B cell (primary cell): ENCODE data around the gene MFAP2. TPM values are rescaled to one million over a fixed set of nuclear protein-coding genes. Genes with fewer than 3 reads are reported as not detected.

Source experiments
- ATAC-seq: fragments of 200-7000 bp; cut with Tn5 transposase; one replicate; pipeline ENCODE4 v1.10.0; 2021; ENCODE audit warnings: low read depth, mild to moderate bottlenecking, moderate number of reproducible peaks, moderate library complexity
- CTCF ChIA-PET: fragments of 350-600 bp; sonication (Branson Sonifier 250); formaldehyde crosslinking; loops from one replicate; lab custom pipeline; 2021; ENCODE audit warnings: antibody characterized with exemption, inconsistent platforms; lab: Charles Lee
- POLR2A ChIA-PET: fragments of 350-600 bp; sonication (Branson Sonifier 250); formaldehyde crosslinking; loops from one replicate; lab custom pipeline; 2021; ENCODE audit warnings: antibody characterized with exemption; lab: Charles Lee
- DNase-seq: peaks from one replicate; pipeline ENCODE4 v3.0.0; 2013
- H2AFZ ChIP-seq: 2 replicates; pipeline ENCODE4 v1.6.1; 2012; ENCODE audit warnings: mild to moderate bottlenecking, low read depth, low read length; ENCODE audit not compliant: insufficient read depth, poor library complexity, severe bottlenecking
- H3K27ac ChIP-seq, 2 donors: 1 replicate in 1 of 2; 2 replicates in 1 of 2; pipeline ENCODE4 v1.5.1; 2012 to 2013; ENCODE audit warnings: low read length in 2 of 2, mild to moderate bottlenecking in 2 of 2, moderate library complexity in 1 of 2
- H3K27me3 ChIP-seq, 4 experiments: fragments of 200-600 bp in 1 of 4; sonication (generic) in 1 of 4; replicated peaks in 1 of 4; 1 replicate in 2 of 4; 2 replicates in 2 of 4; pipeline versions ENCODE4 v1.6.1 to v1.7.0; 2013 to 2016; ENCODE audit warnings: low read length in 3 of 4, mild to moderate bottlenecking in 2 of 4, mixed read lengths in 1 of 4, moderate library complexity in 1 of 4; ENCODE audit not compliant: insufficient read depth in 4 of 4, control insufficient read depth in 3 of 4; ENCODE audit errors: control extremely low read depth in 1 of 4
- H3K36me3 ChIP-seq, 2 experiments: replicated peaks in 1 of 2; 1 replicate in 1 of 2; 2 replicates in 1 of 2; pipeline versions ENCODE4 v1.6.1 to v1.7.1; 2013; ENCODE audit warnings: low read length in 1 of 2; ENCODE audit not compliant: insufficient read depth in 2 of 2, control insufficient read depth in 1 of 2; ENCODE audit errors: control extremely low read depth in 1 of 2, extremely low read depth in 1 of 2
- H3K4me1 ChIP-seq, 2 donors: fragments of 200-600 bp in 1 of 2; sonication (generic) in 1 of 2; 1 replicate in 1 of 2; 2 replicates in 1 of 2; pipeline versions ENCODE4 v1.5.1 to v1.6.1; 2013 to 2017; ENCODE audit warnings: low read length in 2 of 2; ENCODE audit not compliant: control insufficient read depth in 2 of 2, insufficient read depth in 2 of 2
- H3K4me2 ChIP-seq: replicated peaks from 2 replicates; pipeline ENCODE3; 2012; ENCODE audit warnings: mild to moderate bottlenecking, low read depth, low read length; ENCODE audit not compliant: poor library complexity, severe bottlenecking
- H3K4me3 ChIP-seq, 5 experiments: fragments of 200-600 bp in 1 of 5; sonication (generic) in 1 of 5; 1 replicate in 3 of 5; 2 replicates in 2 of 5; pipeline versions ENCODE4 v1.5.1 to v1.7.0; 2011 to 2016; ENCODE audit warnings: low read length in 4 of 5, mild to moderate bottlenecking in 4 of 5, low read depth in 2 of 5, control low read depth in 1 of 5, moderate library complexity in 1 of 5; ENCODE audit not compliant: insufficient read depth in 1 of 5; ENCODE audit errors: control extremely low read depth in 1 of 5, extremely low read depth in 1 of 5
- H3K79me2 ChIP-seq: fragments of 200-600 bp; sonication (generic); one replicate; pipeline ENCODE4 v1.6.0; 2016; ENCODE audit warnings: low read length; ENCODE audit not compliant: control insufficient read depth, insufficient read depth
- H3K9ac ChIP-seq: fragments of 200-600 bp; sonication (generic); 2 replicates; pipeline ENCODE4 v1.6.1; 2017; ENCODE audit warnings: mild to moderate bottlenecking, low read length, moderate library complexity
- H3K9me3 ChIP-seq, 3 donors: one replicate each; pipeline versions ENCODE4 v1.6.1 to v1.7.1; 2013; ENCODE audit warnings: low read length in 2 of 3; ENCODE audit not compliant: control insufficient read depth in 2 of 3, insufficient read depth in 1 of 3; ENCODE audit errors: control extremely low read depth in 1 of 3
- H4K20me1 ChIP-seq: 2 replicates; pipeline ENCODE4 v1.6.0; 2012; ENCODE audit warnings: mild to moderate bottlenecking, low read length; ENCODE audit not compliant: insufficient read depth, control insufficient read depth, poor library complexity, severe bottlenecking
- H3K27ac Mint-ChIP-seq: one replicate; pipeline ENCODE4 v1.8.0; 2021; ENCODE audit warnings: mixed read lengths
- H3K27me3 Mint-ChIP-seq: one replicate; pipeline ENCODE4 v1.8.0; 2021; ENCODE audit warnings: mixed read lengths
- H3K4me1 Mint-ChIP-seq: one replicate; pipeline ENCODE4 v1.8.0; 2021; ENCODE audit warnings: mixed read lengths
- H3K4me3 Mint-ChIP-seq: one replicate; pipeline ENCODE4 v1.8.0; 2021; ENCODE audit warnings: mixed read lengths
- H3K9me3 Mint-ChIP-seq: one replicate; pipeline ENCODE4 v1.8.0; 2022; ENCODE audit warnings: mixed read lengths; ENCODE audit not compliant: insufficient read depth
- CTCF ChIP-seq: fragments of 200-600 bp; IDR thresholded peaks from one replicate; pipeline ENCODE4 v1.8.0; 2022; ENCODE audit warnings: antibody characterized with exemption, mild to moderate bottlenecking
- EZH2 ChIP-seq: IDR thresholded peaks from 2 replicates; pipeline ENCODE4 v1.6.1; 2012; ENCODE audit warnings: borderline replicate concordance, low read depth, mild to moderate bottlenecking, moderate library complexity, low read length; ENCODE audit not compliant: insufficient read depth, poor library complexity, severe bottlenecking
- WGBS: methylation state at CpG from one replicate; pipeline ENCODE4 v1.1.5; 2013; ENCODE audit warnings: missing lambda C conversion rate; ENCODE audit not compliant: insufficient coverage; 5-methylcytosine and 5-hydroxymethylcytosine counted together
- intact Hi-C: fragments of 100-400 bp; cut with micrococcal nuclease; formaldehyde crosslinking; loops from one replicate; pipeline ENCODE4 v1.10.0; 2022
- polyA plus RNA-seq: library from polyadenylated mRNA; depleted of rRNA; stranded (reverse); fragments of >200 nt; gene quantifications from 2 replicates; pipeline ENCODE4 v1.2.3, GENCODE V29; 2012
- total RNA-seq, 2 donors: library from RNA; stranded (reverse); fragments of 120-200 nt in 1 of 2; gene quantifications; 1 replicate in 1 of 2; 2 replicates in 1 of 2; pipeline versions ENCODE4 v1.2.3 to v1.2.4, GENCODE V29; 2013 to 2022

Gene MFAP2
- total and polyA plus RNA-seq, 2 donors (not counting 1 experiment from before 2014, with no cell fraction given), result not detected

GRCh38 chr1:16992675-16993074, 12.3 kb upstream of the MFAP2 start:
- no peak overlapping the region for H3K9ac ChIP-seq
- H3K4me1 Mint-ChIP-seq, result no peaks in the 10 kb centered on the region
- no peak overlapping the region for H3K4me3 ChIP-seq
- H3K4me2 ChIP-seq, result no peak overlapping the region
- no peaks in the 10 kb centered on the region for H3K9me3 Mint-ChIP-seq
- H3K4me3 Mint-ChIP-seq, result no peak overlapping the region
- TF ChIP-seq EZH2, result no peak
- TF ChIP-seq CTCF, result no peak
- H3K79me2 ChIP-seq, result no peaks in the 10 kb centered on the region
- H3K9me3 ChIP-seq, result no peaks in the 10 kb centered on the region
- H3K27me3 ChIP-seq, result no peaks in the 10 kb centered on the region
- ChIA-PET POLR2A (no interaction called here), CTCF (no interaction called here)
- DNase-seq, result no peak
- WGBS, result 100% methylated on average over 3 of the region's 9 CpGs
- no peak overlapping the region for H3K27ac Mint-ChIP-seq
- no peaks in the 10 kb centered on the region for H4K20me1 ChIP-seq
- H3K4me1 ChIP-seq, result no peaks in the 10 kb centered on the region
- H3K36me3 ChIP-seq, result peaks cover 2 to 30% of the 10 kb centered on the region in 2 experiments
- H3K27me3 Mint-ChIP-seq, result no peaks in the 10 kb centered on the region
- no peak overlapping the region for H2AFZ ChIP-seq
- intact Hi-C loops, result no loop called here
- H3K27ac ChIP-seq, result no peak overlapping the region
- no peak for ATAC-seq

GRCh38 chr1:16992102-16992501, 11.7 kb upstream of the MFAP2 start:
- ChIA-PET CTCF (no interaction called here), POLR2A (no interaction called here)
- ATAC-seq (no peak), DNase-seq (no peak)
- H3K9me3 Mint-ChIP-seq, result no peaks in the 10 kb centered on the region
- Histone ChIP-seq H3K27me3 (no peaks in the 10 kb centered on the region), H4K20me1 (no peaks in the 10 kb centered on the region), H3K4me3 (no peak overlapping the region), H2AFZ (no peak overlapping the region), H3K27ac (no peak overlapping the region), H3K9ac (no peak overlapping the region), H3K4me2 (no peak overlapping the region), H3K4me1 (no peaks in the 10 kb centered on the region), H3K9me3 (no peaks in the 10 kb centered on the region), H3K79me2 (no peaks in the 10 kb centered on the region), H3K36me3 (peaks cover 2 to 35% of the 10 kb centered on the region in 2 experiments)
- H3K4me1 Mint-ChIP-seq, result no peaks in the 10 kb centered on the region
- H3K4me3 Mint-ChIP-seq, result no peak overlapping the region
- intact Hi-C loops, result no loop called here
- H3K27ac Mint-ChIP-seq, result no peak overlapping the region
- TF ChIP-seq EZH2, result no peak
- no peak for TF ChIP-seq CTCF
- 90% methylated on average over 11 of the region's 12 CpGs for WGBS
- no peaks in the 10 kb centered on the region for H3K27me3 Mint-ChIP-seq
